OCI-LY3 (cell line): ENCODE measurements around the gene PCED1A.

Experiments
- CTCF ChIP-seq: fragments of 200-600, 300-600 bp; sonication (generic); IDR thresholded peaks from 2 replicates; pipeline ENCODE4 v1.5.1; 2014; ENCODE audit warnings: antibody characterized with exemption, low read length, low read depth
- EZH2phosphoT487 ChIP-seq: fragments of 200-600 bp; shearing (Covaris generic); IDR thresholded peaks from 2 replicates; pipeline ENCODE4 v1.6.1; 2018; ENCODE audit warnings: antibody characterized with exemption, mixed run types, low read depth

- TF ChIP-seq CTCF (no peak), EZH2phosphoT487 (no peak)
Measured at GRCh38 chr20:2809690-2810089, 30.8 kb downstream of the PCED1A start.
